IMR-90 (cell line): ENCODE results near the gene CD209. TPM values are rescaled to one million over a fixed set of nuclear protein-coding genes. Genes with fewer than 3 reads are reported as not detected.

Experiments used
- ATAC-seq: fragments of 200-7000 bp; cut with Tn5 transposase; 2 replicates; pipeline ENCODE4 v1.9.1; 2020; ENCODE audit warnings: low read depth, mild to moderate bottlenecking, moderate library complexity
- BruUV-seq: library from RNA; stranded (reverse); fragments of 400-500 nt; replicated peaks from 2 replicates; lab custom pipeline; 2021; lab: Mats Ljungman, UMichigan
- CTCF ChIA-PET: fragments of 300-600 bp; formaldehyde crosslinking; extraction: SDS; loops from one replicate; lab custom pipeline; 2021; ENCODE audit warnings: antibody characterized with exemption; lab: Yijun Ruan, JAX
- POLR2A ChIA-PET: fragments of 300-600 bp; sonication (Branson Sonifier 250); formaldehyde crosslinking; loops from one replicate; lab custom pipeline; 2022; ENCODE audit warnings: antibody characterized with exemption; ENCODE audit not compliant: unreplicated experiment; lab: Charles Lee
- DNase-seq: peaks from one replicate; pipeline ENCODE4 v3.0.0; 2013
- H2AFZ ChIP-seq: replicated peaks from 2 replicates; pipeline ENCODE3; 2013; ENCODE audit warnings: low read length, mild to moderate bottlenecking; ENCODE audit not compliant: poor library complexity
- H2AK5ac ChIP-seq: 2 replicates; pipeline ENCODE4 v1.6.1; 2013; ENCODE audit warnings: low read depth, low read length, inconsistent platforms
- H2AK9ac ChIP-seq: replicated peaks from 2 replicates; pipeline ENCODE3; 2013; ENCODE audit warnings: mild to moderate bottlenecking, low read depth, low read length, moderate library complexity; ENCODE audit not compliant: poor library complexity
- H2BK120ac ChIP-seq: 2 replicates; pipeline ENCODE4 v1.6.1; 2013; ENCODE audit warnings: low read depth, low read length, inconsistent platforms
- H2BK15ac ChIP-seq: 3 replicates; pipeline ENCODE4 v1.6.1; 2013; ENCODE audit warnings: low read depth, low read length, inconsistent platforms
- H2BK20ac ChIP-seq: 2 replicates; pipeline ENCODE4 v1.6.1; 2013; ENCODE audit warnings: low read depth, mild to moderate bottlenecking, inconsistent platforms, low read length, moderate library complexity
- H2BK5ac ChIP-seq: 2 replicates; pipeline ENCODE4 v1.6.1; 2013; ENCODE audit warnings: mild to moderate bottlenecking, low read depth, low read length, inconsistent platforms; ENCODE audit not compliant: poor library complexity, severe bottlenecking
- H3K14ac ChIP-seq: replicated peaks from 2 replicates; pipeline ENCODE4 v1.6.1; 2013; ENCODE audit warnings: low read depth, low read length, inconsistent platforms
- H3K18ac ChIP-seq: 2 replicates; pipeline ENCODE4 v1.6.1; 2013; ENCODE audit warnings: low read depth, low read length, control low read depth
- H3K23ac ChIP-seq: 2 replicates; pipeline ENCODE4 v1.6.1; 2013; ENCODE audit warnings: low read depth, low read length, inconsistent platforms
- H3K27ac ChIP-seq: 2 replicates; pipeline ENCODE4 v1.5.1; 2013; ENCODE audit warnings: mild to moderate bottlenecking, control low read depth, low read length; ENCODE audit not compliant: insufficient read depth
- H3K27me3 ChIP-seq: 2 replicates; pipeline ENCODE4 v1.6.1; 2013; ENCODE audit warnings: low read length; ENCODE audit not compliant: control insufficient read depth, insufficient read depth
- H3K36me3 ChIP-seq: 2 replicates; pipeline ENCODE4 v1.6.1; 2013; ENCODE audit warnings: low read length, mixed read lengths; ENCODE audit not compliant: control insufficient read depth, insufficient read depth
- H3K4ac ChIP-seq: 2 replicates; pipeline ENCODE4 v1.6.1; 2013; ENCODE audit warnings: low read depth, low read length, inconsistent platforms
- H3K4me1 ChIP-seq: 2 replicates; pipeline ENCODE4 v1.6.1; 2013; ENCODE audit warnings: low read length, mixed read lengths; ENCODE audit not compliant: control insufficient read depth, insufficient read depth
- H3K4me2 ChIP-seq: 2 replicates; pipeline ENCODE4 v1.6.1; 2013; ENCODE audit warnings: low read depth, mild to moderate bottlenecking, control low read depth, low read length, moderate library complexity
- H3K4me3 ChIP-seq: 2 replicates; pipeline ENCODE4 v1.5.1; 2013; ENCODE audit warnings: low read depth, mild to moderate bottlenecking, control low read depth, low read length, moderate library complexity; ENCODE audit not compliant: insufficient read depth
- H3K56ac ChIP-seq: 2 replicates; pipeline ENCODE4 v1.6.1; 2013; ENCODE audit warnings: low read length, inconsistent platforms; ENCODE audit not compliant: insufficient read depth; ENCODE audit errors: extremely low read depth
- H3K79me1 ChIP-seq, 2 experiments: 2 replicates each; pipeline ENCODE4 v1.6.1; 2013; ENCODE audit warnings: low read length in 2 of 2, inconsistent platforms in 1 of 2, low read depth in 1 of 2
- H3K9ac ChIP-seq: 2 replicates; pipeline ENCODE4 v1.6.1; 2013; ENCODE audit warnings: low read depth, low read length, control low read depth
- H3K9me1 ChIP-seq: 2 replicates; pipeline ENCODE4 v1.6.1; 2013; ENCODE audit warnings: low read length, inconsistent platforms; ENCODE audit not compliant: insufficient read depth
- H3K9me3 ChIP-seq: 2 replicates; pipeline ENCODE4 v1.6.1; 2013; ENCODE audit warnings: low read length; ENCODE audit not compliant: control insufficient read depth, insufficient read depth
- H4K20me1 ChIP-seq: 2 replicates; pipeline ENCODE4 v1.6.1; 2013; ENCODE audit warnings: low read length, inconsistent platforms; ENCODE audit not compliant: insufficient read depth
- H4K5ac ChIP-seq: 2 replicates; pipeline ENCODE4 v1.6.1; 2013; ENCODE audit warnings: mild to moderate bottlenecking, low read depth, low read length, control low read depth
- H4K8ac ChIP-seq, 2 experiments: 2 replicates each; pipeline ENCODE4 v1.6.1; 2013; ENCODE audit warnings: low read depth in 2 of 2, low read length in 2 of 2, control low read depth in 1 of 2, inconsistent platforms in 1 of 2
- H4K91ac ChIP-seq: 2 replicates; pipeline ENCODE4 v1.6.1; 2013; ENCODE audit warnings: low read depth, low read length, inconsistent platforms; ENCODE audit not compliant: insufficient read depth
- BHLHE40 ChIP-seq: fragments of 150-350 bp; IDR thresholded peaks from 2 replicates; pipeline ENCODE4 v1.6.1; 2016; ENCODE audit warnings: mild to moderate bottlenecking, low read depth, low read length
- CEBPB ChIP-seq: IDR thresholded peaks from 2 replicates; pipeline ENCODE4 v1.6.1; 2012; ENCODE audit warnings: low read depth, low read length, improper control_type of control experiment
- CHD1 ChIP-seq: IDR thresholded peaks from 2 replicates; pipeline ENCODE4 v1.6.1; 2012; ENCODE audit warnings: low read depth, low read length, improper control_type of control experiment
- FOS ChIP-seq: fragments of 150-350 bp; IDR thresholded peaks from 2 replicates; pipeline ENCODE4 v1.6.1; 2016; ENCODE audit warnings: low read depth, low read length
- MAFK ChIP-seq: IDR thresholded peaks from 2 replicates; pipeline ENCODE4 v1.6.1; 2012; ENCODE audit warnings: low read depth, low read length, improper control_type of control experiment
- MAZ ChIP-seq: IDR thresholded peaks from 2 replicates; pipeline ENCODE4 v1.6.1; 2012; ENCODE audit warnings: low read depth, mild to moderate bottlenecking, low read length, improper control_type of control experiment, moderate library complexity, borderline replicate concordance
- MXI1 ChIP-seq: IDR thresholded peaks from 2 replicates; pipeline ENCODE4 v1.6.1; 2012; ENCODE audit warnings: low read depth, mild to moderate bottlenecking, low read length, moderate library complexity, borderline replicate concordance
- NFE2L2 ChIP-seq: fragments of 150-350 bp; IDR thresholded peaks from 2 replicates; pipeline ENCODE4 v1.6.1; 2016; ENCODE audit warnings: low read depth, mild to moderate bottlenecking, low read length
- POLR2A ChIP-seq: IDR thresholded peaks from 2 replicates; pipeline ENCODE4 v1.6.1; 2012; ENCODE audit warnings: mild to moderate bottlenecking, low read depth, low read length
- RAD21 ChIP-seq: IDR thresholded peaks from 2 replicates; pipeline ENCODE4 v1.6.1; 2012; ENCODE audit warnings: low read length, improper control_type of control experiment
- RCOR1 ChIP-seq: IDR thresholded peaks from 2 replicates; pipeline ENCODE4 v1.6.1; 2012; ENCODE audit warnings: mild to moderate bottlenecking, low read length, improper control_type of control experiment; ENCODE audit not compliant: insufficient replicate concordance
- RFX5 ChIP-seq: IDR thresholded peaks from 2 replicates; pipeline ENCODE4 v1.8.0; 2012; ENCODE audit warnings: low read depth, mild to moderate bottlenecking, low read length, moderate library complexity
- SMC3 ChIP-seq: fragments of 150-350 bp; IDR thresholded peaks from 2 replicates; pipeline ENCODE4 v1.6.1; 2016; ENCODE audit warnings: low read depth, mild to moderate bottlenecking, antibody characterized with exemption, low read length, moderate library complexity
- WGBS, 2 experiments: methylation state at CpG; one replicate each; pipeline versions ENCODE4 v1.1.5 to v1.1.7; 2013; ENCODE audit warnings: missing lambda C conversion rate in 2 of 2; ENCODE audit not compliant: insufficient read length in 1 of 2; ENCODE audit errors: extremely low coverage in 2 of 2; 5-methylcytosine and 5-hydroxymethylcytosine counted together
- dilution Hi-C: fragments of 300-500 bp; cut with HindIII; formaldehyde crosslinking; loops from one replicate; pipeline ENCODE4 v1.14.3; 2018; ENCODE audit warnings: low sequenced_read_pairs; ENCODE audit not compliant: unreplicated experiment
- in situ Hi-C: fragments of 300-500 bp; cut with MboI; formaldehyde crosslinking; loops from 3 replicates; pipeline ENCODE4 v1.14.3; 2019; ENCODE audit warnings: low sequenced_read_pairs, inconsistent platforms, mixed read lengths
- intact Hi-C: fragments of 100-400 bp; cut with micrococcal nuclease; formaldehyde crosslinking; loops from 2 replicates; pipeline ENCODE4 v1.10.0; 2022
- polyA plus RNA-seq, 3 experiments: library from polyadenylated mRNA; depleted of rRNA; stranded (reverse); fragments of >200 nt; gene quantifications; 2 replicates each; pipeline ENCODE4 v1.2.3, GENCODE V29; 2012; ENCODE audit warnings: low replicate concordance in 1 of 3
- total RNA-seq: library from RNA; depleted of rRNA; stranded (reverse); fragments of >200 nt; gene quantifications from 2 replicates; pipeline ENCODE4 v1.2.3, GENCODE V29; 2012
- TF ChIP-seq, protein P1 (sequence below): fragments of 150-350 bp; IDR thresholded peaks from 2 replicates; pipeline ENCODE4 v1.6.1; 2017; ENCODE audit warnings: mild to moderate bottlenecking, antibody characterized with exemption, low read length, low read depth
- TF ChIP-seq, protein P2 (sequence below): conservative IDR thresholded peaks from 2 replicates; pipeline ENCODE4 v1.5.1; 2012; ENCODE audit warnings: mild to moderate bottlenecking, low read depth, low read length, improper control_type of control experiment
- TF ChIP-seq, protein P3 (sequence below): fragments of 150-350 bp; IDR thresholded peaks from 2 replicates; pipeline ENCODE4 v1.6.1; 2016; ENCODE audit warnings: low read depth, mild to moderate bottlenecking, low read length, moderate library complexity, borderline replicate concordance

CD209 gene
- total and polyA plus RNA-seq, 2 of the 4 experiments (the other 2 are of a cell fraction), result not detected

DNA sequence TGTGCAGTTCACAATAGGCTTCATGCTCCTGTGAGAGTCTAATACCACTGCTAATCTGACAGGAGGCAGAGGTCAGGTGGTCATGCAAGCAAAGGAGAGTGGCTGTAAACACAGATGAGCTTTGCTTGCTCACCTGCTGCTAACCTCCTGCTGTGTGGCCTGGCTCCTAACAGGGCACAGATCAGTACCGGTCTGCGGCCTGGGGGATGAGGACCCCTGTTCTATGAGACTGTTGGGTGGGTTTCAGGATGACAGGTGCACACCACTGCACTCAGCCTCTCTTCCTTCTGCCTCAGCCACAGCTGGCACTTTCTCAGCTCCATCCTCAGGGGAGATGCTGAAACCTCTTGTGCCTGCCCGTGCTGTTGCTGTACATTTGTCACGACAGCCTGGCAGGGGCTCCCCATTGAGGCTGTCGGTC is 25.1 kb downstream of the CD209 start:
- DNase-seq (no peak), ATAC-seq (no peak)
- H4K91ac ChIP-seq, result no peak overlapping the region
- no peak overlapping the region for H3K27ac ChIP-seq
- no peak overlapping the region for H2AFZ ChIP-seq
- H3K27me3 ChIP-seq, result peaks cover 17% of the 10 kb centered on the region
- no CpG with 5 or more reads among the region's 5 CpGs for WGBS, 2 experiments
- H3K23ac ChIP-seq, result no peak overlapping the region
- no peak overlapping the region for H3K4me3 ChIP-seq
- H2BK20ac ChIP-seq, result no peak overlapping the region
- H3K4me1 ChIP-seq, result no peaks in the 10 kb centered on the region
- H3K9me3 ChIP-seq, result no peaks in the 10 kb centered on the region
- no peaks in the 10 kb centered on the region for H3K9me1 ChIP-seq
- no peak overlapping the region for H3K18ac ChIP-seq
- no peak overlapping the region for H4K8ac ChIP-seq
- TF ChIP-seq CHD1, result no peak
- no peak for TF ChIP-seq RFX5
- no peak for TF ChIP-seq FOS
- TF ChIP-seq RAD21, result no peak
- TF ChIP-seq MAFK, result no peak
- no peak for TF ChIP-seq BHLHE40
- TF ChIP-seq, protein P1, sequence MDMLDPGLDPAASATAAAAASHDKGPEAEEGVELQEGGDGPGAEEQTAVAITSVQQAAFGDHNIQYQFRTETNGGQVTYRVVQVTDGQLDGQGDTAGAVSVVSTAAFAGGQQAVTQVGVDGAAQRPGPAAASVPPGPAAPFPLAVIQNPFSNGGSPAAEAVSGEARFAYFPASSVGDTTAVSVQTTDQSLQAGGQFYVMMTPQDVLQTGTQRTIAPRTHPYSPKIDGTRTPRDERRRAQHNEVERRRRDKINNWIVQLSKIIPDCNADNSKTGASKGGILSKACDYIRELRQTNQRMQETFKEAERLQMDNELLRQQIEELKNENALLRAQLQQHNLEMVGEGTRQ, result no peak
- no peak for TF ChIP-seq CEBPB
- TF ChIP-seq, protein P2, sequence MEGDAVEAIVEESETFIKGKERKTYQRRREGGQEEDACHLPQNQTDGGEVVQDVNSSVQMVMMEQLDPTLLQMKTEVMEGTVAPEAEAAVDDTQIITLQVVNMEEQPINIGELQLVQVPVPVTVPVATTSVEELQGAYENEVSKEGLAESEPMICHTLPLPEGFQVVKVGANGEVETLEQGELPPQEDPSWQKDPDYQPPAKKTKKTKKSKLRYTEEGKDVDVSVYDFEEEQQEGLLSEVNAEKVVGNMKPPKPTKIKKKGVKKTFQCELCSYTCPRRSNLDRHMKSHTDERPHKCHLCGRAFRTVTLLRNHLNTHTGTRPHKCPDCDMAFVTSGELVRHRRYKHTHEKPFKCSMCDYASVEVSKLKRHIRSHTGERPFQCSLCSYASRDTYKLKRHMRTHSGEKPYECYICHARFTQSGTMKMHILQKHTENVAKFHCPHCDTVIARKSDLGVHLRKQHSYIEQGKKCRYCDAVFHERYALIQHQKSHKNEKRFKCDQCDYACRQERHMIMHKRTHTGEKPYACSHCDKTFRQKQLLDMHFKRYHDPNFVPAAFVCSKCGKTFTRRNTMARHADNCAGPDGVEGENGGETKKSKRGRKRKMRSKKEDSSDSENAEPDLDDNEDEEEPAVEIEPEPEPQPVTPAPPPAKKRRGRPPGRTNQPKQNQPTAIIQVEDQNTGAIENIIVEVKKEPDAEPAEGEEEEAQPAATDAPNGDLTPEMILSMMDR, result no peak
- TF ChIP-seq MXI1, result no peak
- TF ChIP-seq NFE2L2, result no peak
- no peak for TF ChIP-seq POLR2A
- no peak for TF ChIP-seq MAZ
- TF ChIP-seq RCOR1, result no peak
- TF ChIP-seq, protein P3, sequence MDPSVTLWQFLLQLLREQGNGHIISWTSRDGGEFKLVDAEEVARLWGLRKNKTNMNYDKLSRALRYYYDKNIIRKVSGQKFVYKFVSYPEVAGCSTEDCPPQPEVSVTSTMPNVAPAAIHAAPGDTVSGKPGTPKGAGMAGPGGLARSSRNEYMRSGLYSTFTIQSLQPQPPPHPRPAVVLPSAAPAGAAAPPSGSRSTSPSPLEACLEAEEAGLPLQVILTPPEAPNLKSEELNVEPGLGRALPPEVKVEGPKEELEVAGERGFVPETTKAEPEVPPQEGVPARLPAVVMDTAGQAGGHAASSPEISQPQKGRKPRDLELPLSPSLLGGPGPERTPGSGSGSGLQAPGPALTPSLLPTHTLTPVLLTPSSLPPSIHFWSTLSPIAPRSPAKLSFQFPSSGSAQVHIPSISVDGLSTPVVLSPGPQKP, result no peak
- no peak for TF ChIP-seq SMC3
- dilution Hi-C loops, result no loop called here
- H3K9ac ChIP-seq, result no peak overlapping the region
- in situ Hi-C loops, result no loop called here
- H4K5ac ChIP-seq, result no peak overlapping the region
- H3K4ac ChIP-seq, result no peak overlapping the region
- no TSS peak for BruUV-seq
- H3K56ac ChIP-seq, result no peak overlapping the region
- POLR2A ChIA-PET, result no interaction called here
- no peak overlapping the region for H2BK5ac ChIP-seq
- no peak overlapping the region for H3K4me2 ChIP-seq
- H2AK9ac ChIP-seq, result peak overlapping the region; percentile 70
- CTCF ChIA-PET, result no interaction called here
- no peak overlapping the region for H2BK120ac ChIP-seq
- no peaks in the 10 kb centered on the region for H4K20me1 ChIP-seq
- no peaks in the 10 kb centered on the region for H3K79me1 ChIP-seq
- no peaks in the 10 kb centered on the region for H3K36me3 ChIP-seq
- intact Hi-C loops, result loop anchor here (5.0 kb wide), 1 partner anchor 35 kb away; no protein-coding TSS in a partner anchor
- H2BK15ac ChIP-seq, result no peak overlapping the region
- no peak overlapping the region for H2AK5ac ChIP-seq
- no peak overlapping the region for H3K14ac ChIP-seq
